AG09309 (cell line): ENCODE measurements around the gene SGO1.

Experiments used
- DNase-seq: peaks from one replicate; pipeline ENCODE4 v3.0.0-alpha.2; 2010; ENCODE audit warnings: low read depth
- H3K4me3 ChIP-seq: 2 replicates; pipeline ENCODE4 v1.5.1; 2011; ENCODE audit warnings: mild to moderate bottlenecking, low read depth, low read length, moderate library complexity; ENCODE audit not compliant: control insufficient read depth
- TF ChIP-seq, protein P1 (sequence below): IDR thresholded peaks from 2 replicates; pipeline ENCODE4 v1.5.1; 2011; ENCODE audit warnings: mild to moderate bottlenecking, low read depth, low read length, inconsistent platforms; ENCODE audit not compliant: insufficient read depth, control insufficient read depth; ENCODE audit errors: missing control alignments

The SGO1 gene

DNA sequence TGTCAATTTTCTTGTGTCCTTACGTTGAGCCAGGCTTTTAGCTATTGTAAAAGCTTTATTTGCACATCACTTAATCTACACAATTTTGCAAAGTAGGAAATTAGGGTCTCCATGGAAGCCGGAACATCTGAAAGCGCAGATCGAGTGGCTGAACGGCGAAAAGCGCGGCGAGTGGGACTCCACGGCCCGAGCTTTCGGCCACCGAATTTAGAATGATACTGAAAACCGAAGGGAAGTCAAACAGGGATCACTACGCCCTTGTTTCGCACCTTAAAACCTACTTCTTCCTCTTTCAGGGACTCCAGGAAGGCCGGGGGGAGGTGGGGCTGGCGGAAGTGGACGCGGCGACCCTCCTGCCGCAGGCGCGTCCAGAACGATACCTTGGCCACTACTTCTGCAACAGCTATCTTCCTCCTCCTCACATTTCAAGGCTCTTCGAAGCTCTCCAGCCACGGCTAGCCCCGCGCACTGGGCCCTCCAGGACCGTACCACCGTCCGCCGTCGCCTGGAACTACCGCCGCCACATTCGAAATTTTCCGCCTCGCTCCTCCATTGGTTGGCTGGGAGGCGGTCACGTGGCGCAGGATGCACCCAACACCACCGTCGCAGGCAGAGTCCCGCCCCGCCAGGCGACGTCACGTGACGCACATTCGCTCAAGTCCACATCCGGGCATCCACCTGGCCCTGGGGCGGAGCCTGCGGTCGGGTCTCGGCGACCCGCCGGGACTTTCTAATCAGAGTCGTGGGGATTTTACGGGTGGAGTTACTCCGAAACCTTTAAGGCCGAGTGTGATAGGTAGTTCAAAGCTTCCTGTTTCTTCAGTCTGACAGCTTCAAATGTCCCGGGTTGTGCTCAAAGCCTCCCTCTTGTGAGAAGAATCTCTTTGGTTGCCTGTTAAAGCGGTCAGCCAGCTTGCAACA, at the start of gene SGO1:
TSS of gene SGO1 (minus strand) at position 528 of the 921 bp plus-strand sequence. CDS start 2,179 bp downstream, outside the sequence.
- peak within 1 kb of the TSS; percentile 98 for H3K4me3 ChIP-seq
- TF ChIP-seq, protein P1, sequence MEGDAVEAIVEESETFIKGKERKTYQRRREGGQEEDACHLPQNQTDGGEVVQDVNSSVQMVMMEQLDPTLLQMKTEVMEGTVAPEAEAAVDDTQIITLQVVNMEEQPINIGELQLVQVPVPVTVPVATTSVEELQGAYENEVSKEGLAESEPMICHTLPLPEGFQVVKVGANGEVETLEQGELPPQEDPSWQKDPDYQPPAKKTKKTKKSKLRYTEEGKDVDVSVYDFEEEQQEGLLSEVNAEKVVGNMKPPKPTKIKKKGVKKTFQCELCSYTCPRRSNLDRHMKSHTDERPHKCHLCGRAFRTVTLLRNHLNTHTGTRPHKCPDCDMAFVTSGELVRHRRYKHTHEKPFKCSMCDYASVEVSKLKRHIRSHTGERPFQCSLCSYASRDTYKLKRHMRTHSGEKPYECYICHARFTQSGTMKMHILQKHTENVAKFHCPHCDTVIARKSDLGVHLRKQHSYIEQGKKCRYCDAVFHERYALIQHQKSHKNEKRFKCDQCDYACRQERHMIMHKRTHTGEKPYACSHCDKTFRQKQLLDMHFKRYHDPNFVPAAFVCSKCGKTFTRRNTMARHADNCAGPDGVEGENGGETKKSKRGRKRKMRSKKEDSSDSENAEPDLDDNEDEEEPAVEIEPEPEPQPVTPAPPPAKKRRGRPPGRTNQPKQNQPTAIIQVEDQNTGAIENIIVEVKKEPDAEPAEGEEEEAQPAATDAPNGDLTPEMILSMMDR = no peak

GRCh38 chr3:20235796-20236195, 49.8 kb upstream of the SGO1 start:
- TF ChIP-seq, protein P1 = no peak
- H3K4me3 ChIP-seq = no peak overlapping the region

More for the DNA sequence above, at the start of gene SGO1:
- DNase-seq = peak; percentile 80

GRCh38 chr3:20232906-20233780, 47.1 kb upstream of the SGO1 start:
- TF ChIP-seq, protein P1 = no peak
- no peak overlapping the region for H3K4me3 ChIP-seq
- DNase-seq = no peak

More at GRCh38 chr3:20235796-20236195, 49.8 kb upstream of the SGO1 start:
- DNase-seq = no peak

GRCh38 chr3:20230954-20231353, 44.9 kb upstream of the SGO1 start:
- DNase-seq = no peak
- TF ChIP-seq, protein P1 = no peak
- H3K4me3 ChIP-seq = no peak overlapping the region

DNA sequence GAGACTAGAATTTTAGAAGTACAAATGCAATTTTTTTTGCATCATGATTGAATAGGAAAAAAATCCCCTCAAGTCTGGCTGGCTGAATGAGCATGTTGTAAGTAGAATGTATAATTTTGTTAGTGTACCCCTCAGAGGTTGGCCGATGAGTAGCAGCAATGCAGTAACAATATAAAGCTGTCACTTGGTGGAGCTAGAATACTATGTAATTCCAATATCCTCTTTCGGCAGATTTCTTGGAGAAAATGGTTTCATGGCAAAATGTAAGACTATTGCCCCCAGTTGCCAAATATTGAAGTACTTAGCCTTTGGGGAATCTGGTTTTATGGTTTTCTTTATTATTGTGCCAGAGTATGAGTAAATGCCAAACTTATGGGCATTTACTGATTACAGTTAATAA, 39.8 kb upstream of the SGO1 start:
- no peak overlapping the region for H3K4me3 ChIP-seq
- TF ChIP-seq, protein P1 = peak; percentile 38
- DNase-seq = no peak

- TF ChIP-seq, protein P1 = no peak
- DNase-seq = no peak
- no peak overlapping the region for H3K4me3 ChIP-seq
These were observed 36.3 kb upstream of the SGO1 start for GRCh38 chr3:20222274-20222673.
